HG03045 (cell line): ENCODE data around the gene LRRC18.

Experiments used
- ATAC-seq: cut with Tn5 transposase; IDR thresholded peaks from one replicate; pipeline ENCODE4 v1.9.1; 2021; ENCODE audit warnings: mild to moderate bottlenecking, moderate library complexity; ENCODE audit not compliant: unreplicated experiment

The LRRC18 gene

GRCh38 chr10:48946891-48947500, 7.4 kb upstream of the LRRC18 start:
- no peak for ATAC-seq

- no peak for ATAC-seq
Measured at GRCh38 chr10:48946332-48946731, 6.7 kb upstream of the LRRC18 start.

- ATAC-seq: no peak
Measured at GRCh38 chr10:48945441-48946130, 5.9 kb upstream of the LRRC18 start.

- no peak for ATAC-seq
Measured at GRCh38 chr10:48944171-48944570, 4.5 kb upstream of the LRRC18 start.

GRCh38 chr10:48943096-48943495, 3.5 kb upstream of the LRRC18 start:
- ATAC-seq: no peak

GRCh38 chr10:48941427-48942075, 1.9 kb upstream of the LRRC18 start:
- ATAC-seq: no peak

- no peak for ATAC-seq
Measured at GRCh38 chr10:48940958-48941357, 1.3 kb upstream of the LRRC18 start.

- ATAC-seq: no peak
Measured at GRCh38 chr10:48940372-48940771, 732 bp upstream of the LRRC18 start.

GRCh38 chr10:48938990-48939536, 577 bp downstream of the LRRC18 start:
- no peak for ATAC-seq

- ATAC-seq: no peak
Measured at GRCh38 chr10:48938281-48938680, 1.4 kb downstream of the LRRC18 start.

- ATAC-seq: no peak
Measured at GRCh38 chr10:48937796-48938195, 1.8 kb downstream of the LRRC18 start.

- ATAC-seq: no peak
Measured at GRCh38 chr10:48935577-48935976, 4.1 kb downstream of the LRRC18 start.

GRCh38 chr10:48934672-48935501, 4.8 kb downstream of the LRRC18 start:
- ATAC-seq: no peak

GRCh38 chr10:48932831-48933664, 6.6 kb downstream of the LRRC18 start:
- no peak for ATAC-seq

GRCh38 chr10:48931188-48931587, 8.5 kb downstream of the LRRC18 start:
- ATAC-seq: no peak

GRCh38 chr10:48929413-48929990, 10.1 kb downstream of the LRRC18 start:
- ATAC-seq: no peak

- ATAC-seq: no peak
Measured at GRCh38 chr10:48926764-48927540, 12.7 kb downstream of the LRRC18 start.

- ATAC-seq: no peak
Measured at GRCh38 chr10:48926255-48926654, 13.4 kb downstream of the LRRC18 start.

- ATAC-seq: no peak
Measured at GRCh38 chr10:48924988-48925387, 14.7 kb downstream of the LRRC18 start.
